IPS DF 19.7 (cell line): ENCODE data around the gene FAM240A.

Experiments used
- DNase-seq: peaks from one replicate; pipeline ENCODE4 v3.0.0-alpha.2; 2013; ENCODE audit warnings: low read depth, low spot score

Gene FAM240A

DNA sequence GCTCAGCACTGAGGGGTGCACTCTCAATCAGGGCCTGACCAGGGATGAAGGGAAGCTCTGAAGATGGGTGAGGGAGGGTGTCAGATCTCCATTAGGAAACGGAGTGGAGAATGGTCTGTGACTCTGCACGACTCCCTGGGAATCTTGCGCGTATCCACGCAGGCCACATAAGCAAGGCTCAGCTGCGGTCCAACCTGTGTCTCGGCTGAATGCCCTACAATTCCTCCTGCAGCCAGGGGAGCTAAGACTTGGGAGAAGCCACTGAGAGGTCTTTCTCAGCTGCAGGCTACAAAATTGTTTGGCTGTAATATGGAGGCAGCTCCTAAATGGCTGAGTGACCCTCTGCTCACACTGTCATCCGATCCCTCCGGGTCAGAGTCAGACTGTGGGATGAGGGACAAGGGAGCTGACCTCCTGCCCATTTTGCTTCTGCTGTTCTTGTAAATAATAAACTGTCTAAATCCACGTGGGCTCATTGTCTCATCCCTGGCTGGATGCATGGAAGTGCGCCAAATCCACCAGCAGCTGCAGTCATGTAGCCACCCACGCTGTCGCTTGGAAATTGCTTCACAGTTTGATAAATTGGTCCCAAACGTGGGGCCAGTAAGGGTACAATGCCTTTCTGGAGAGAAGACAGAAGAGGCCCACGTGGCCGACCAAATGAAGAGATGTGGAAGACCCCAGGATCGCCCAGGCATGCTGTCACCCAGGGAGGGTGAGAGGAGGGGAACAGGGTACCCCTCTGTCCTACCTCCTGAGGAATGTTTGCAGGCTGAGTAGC is 50.6 kb downstream of the FAM240A start:
- DNase-seq = no peak

DNA sequence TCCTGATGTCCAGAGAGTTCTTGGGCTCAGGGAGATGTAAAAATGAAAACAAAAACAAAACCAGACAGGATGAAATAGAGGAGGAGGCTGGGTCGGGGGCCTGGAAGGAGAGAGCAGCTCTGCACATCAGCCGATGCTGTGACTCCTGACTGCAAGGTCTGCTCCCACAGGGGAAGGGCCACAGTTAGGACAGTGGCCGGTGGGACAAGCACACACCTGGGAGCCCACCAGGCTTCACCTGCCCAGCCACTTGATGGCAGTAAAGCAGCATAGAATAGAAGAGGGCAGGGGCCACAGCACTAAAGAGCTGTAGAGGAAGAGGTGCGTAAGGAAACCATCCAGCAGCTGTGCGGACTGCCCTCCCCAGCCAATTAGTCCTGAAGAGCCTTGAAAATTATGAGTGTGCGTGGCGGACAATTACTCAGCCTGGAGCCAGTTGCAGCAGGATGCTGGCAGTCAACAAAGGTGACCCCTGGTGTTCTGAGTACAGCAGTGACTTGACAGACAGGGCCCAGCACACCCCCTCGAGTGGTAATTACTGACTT is 51.3 kb downstream of the FAM240A start:
- no peak for DNase-seq

DNA sequence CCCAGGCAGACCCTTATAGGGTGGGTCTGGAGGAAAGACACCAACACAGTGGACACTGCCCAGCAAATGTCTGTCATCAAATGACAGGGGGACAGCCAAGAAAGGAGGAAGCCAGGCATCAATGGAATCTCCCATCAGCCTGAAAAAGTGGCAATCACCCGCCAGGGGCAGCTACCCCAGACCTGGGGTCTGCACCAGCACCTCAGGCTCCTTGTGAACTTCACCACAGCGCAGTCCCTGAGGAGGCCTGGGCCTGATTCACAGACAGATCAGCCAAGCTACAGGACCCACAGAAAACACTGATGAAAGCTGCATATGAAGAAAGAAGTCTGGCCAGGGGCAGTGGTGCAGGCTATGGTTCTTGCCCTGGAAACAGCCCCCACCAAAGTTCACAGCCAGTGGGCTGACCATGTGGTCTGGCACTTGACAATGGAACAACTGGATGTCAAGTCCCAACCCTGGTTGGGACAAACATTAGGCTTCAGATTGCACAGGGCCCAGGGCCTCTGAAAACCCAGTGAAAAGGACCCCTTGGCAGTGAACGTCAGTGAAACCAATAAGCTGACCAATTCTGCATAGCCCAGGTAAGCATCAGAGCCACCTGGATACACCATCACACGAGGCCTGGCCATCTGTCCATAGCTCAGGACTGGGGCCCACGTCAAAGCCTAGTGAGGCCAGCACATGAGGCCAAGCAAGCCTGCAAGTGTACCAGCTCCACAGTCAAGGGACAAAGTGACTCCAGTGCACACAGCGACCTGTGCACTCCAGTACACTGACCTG is 52.1 kb downstream of the FAM240A start:
- no peak for DNase-seq

DNA sequence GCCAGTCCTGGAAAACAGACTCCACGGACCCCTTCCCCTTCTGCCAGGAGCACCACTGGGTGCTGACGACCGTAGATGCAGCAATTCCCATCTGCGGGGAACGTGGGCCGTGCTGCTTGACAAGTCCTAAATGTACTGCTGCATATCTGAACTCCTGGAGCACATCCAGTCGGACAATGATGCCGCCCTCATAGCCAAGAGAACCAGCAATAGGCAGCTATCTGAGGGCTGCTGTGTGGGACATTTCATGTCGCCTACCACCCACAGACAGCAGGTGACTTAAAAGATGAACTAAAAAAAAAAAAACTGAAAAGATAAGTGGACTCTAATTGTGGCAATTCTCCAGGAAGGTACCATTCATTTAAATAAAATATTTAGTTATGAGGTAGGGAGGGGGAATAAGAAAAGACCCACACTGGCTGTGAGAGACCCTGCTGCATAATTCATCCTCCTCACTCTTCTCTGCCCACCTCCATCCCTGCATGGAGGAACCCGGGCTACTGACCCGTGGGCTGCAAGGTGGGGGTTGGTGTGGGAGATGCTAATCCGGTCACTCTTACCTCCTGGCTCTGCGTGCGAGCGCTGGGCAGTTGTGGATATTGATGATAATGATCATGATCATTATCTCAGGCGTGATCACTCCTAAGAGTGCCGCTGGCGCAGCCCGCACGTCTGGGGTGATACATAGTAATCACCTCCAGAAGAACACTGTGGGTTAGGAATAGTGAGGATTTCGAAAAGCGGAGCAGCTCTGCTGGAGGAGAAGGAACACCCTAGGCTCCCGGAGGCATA is 52.8 kb downstream of the FAM240A start:
- no peak for DNase-seq

DNA sequence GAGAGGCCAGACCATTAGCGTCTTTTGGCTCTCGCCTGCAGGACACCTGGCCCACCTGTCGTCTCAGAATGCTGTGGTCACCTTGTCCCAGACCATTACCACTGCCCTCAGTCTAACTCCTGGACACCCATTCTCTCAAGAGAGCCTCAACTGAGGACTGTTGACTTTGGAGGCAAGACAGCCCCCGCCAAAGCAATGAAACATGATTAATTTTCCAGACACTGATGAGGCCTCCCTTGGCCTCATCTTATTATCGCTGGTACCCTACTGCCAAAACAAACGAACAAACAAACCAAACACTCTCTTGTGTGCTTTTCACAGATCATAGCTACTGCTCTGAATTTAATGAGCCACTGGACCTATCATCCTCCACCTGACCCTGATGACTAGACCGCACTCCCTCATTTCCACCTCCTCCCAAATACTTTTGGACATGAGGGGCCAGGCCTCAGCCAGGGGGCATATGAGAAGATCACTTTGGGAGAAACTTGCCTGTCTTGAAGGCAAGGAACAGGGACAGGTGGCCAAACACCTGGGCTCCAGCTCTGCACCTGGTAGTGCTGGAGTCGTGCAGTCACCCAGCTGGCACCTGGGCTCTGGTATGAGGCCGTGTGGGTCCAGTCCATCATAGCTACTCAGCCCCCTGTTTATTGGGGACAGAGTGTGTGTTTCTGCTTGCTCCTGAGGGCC is 53.6 kb downstream of the FAM240A start:
- no peak for DNase-seq

DNA sequence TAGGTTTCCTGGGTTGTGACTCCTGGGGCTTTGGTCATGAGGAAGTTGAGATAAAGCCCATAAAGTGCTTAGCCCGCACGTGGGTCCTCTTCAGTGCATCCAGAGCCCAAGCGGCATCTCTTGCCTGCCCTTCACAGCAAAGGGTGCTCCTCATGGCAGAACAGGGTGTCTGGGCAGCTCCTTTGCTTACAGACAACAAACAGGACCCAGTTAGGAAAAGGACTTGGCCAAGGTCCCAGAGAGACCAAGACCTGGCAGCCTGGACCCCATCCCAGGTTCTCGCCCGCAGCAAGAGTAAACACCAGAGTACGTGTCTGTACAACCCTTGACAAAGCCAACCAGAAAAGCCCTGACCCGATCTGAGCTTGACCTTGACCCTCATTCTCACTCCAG is 54.1 kb downstream of the FAM240A start:
- DNase-seq = no peak

DNA sequence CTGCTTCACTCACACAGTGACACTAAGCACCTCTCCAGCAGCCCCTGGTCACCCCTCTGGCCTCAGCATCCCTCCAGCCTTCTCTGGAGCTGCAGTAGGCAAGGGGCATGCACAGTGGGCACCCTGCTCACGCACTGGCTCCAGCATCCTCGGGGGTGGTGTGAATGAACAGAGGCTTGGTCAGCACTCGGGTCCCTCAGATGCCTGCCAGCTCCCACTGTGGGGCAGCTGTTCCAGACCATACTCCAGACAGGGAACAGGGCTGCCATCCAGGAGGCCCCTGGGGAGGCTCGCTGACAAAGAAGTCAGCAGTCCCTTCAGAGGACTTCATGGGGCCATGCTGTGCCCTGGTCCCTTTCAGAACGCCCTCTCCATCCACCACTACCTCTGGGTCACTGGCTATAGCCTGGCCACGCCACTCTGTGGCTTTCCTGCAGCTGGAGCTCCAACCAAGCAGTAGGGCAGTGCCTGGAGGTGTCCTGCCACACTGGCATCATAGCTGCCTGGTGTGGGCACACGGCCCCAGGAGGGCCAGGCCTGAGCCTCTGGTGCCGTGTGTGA is 54.8 kb downstream of the FAM240A start:
- no peak for DNase-seq

DNA sequence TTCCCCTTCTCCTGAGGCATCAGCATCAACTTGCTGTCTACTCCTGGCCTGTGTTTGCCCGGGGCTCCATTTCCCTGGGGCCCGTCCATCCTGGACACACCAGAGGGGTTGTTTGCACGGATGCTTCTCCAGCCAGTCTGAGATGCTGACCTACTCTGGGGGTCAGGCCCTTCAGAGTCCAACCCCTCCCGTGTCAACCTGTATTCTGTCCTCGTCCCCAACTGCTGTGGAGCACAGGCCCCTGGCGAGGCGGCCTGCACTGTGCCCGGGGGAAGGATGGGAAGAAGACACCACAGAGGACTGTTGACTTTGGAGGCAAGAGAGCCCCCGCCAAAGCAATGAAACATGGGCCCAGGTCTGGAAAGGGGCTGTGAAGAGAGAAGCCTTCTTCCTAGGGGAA is 55.3 kb downstream of the FAM240A start:
- no peak for DNase-seq

DNA sequence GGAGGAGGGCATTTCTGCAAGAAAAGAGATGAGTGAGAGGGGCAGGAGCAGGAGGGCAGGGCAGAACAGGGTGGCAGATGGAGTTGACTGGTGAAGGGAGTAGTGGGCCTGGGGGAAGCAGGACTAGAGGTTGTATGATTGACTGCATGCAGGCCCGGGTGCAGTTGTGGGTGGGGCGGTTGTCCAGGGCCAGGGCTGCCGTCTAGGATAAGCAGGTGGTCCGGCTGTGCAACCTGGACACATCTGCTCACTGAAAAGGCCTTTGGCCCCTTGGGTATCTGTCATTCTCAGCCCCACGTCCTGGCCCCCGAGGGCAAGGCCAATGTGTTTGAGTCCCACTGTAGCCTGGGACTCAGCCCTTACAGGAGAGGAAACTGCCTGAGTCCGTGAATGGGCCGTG is 55.8 kb downstream of the FAM240A start:
- no peak for DNase-seq

DNA sequence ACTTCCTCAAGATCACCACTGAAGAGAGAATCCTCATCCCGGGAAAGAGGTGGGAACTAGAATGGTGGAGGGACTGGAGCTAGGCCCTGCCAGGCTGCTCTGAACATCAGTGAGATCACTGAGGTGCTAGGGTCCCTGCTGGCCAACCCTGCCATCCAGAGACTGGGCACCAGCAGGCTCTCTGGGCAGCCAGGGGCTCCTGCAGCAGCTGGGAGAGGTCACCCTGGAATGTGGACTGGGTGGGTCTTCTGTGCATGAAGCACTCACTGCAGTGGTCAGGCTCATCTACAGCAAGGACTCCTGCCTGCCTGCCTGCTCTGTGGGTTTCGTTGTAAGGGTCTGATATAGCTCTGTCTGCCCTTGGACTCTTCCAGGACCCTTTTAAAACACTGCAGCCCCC is 56.3 kb downstream of the FAM240A start:
- DNase-seq = no peak

DNA sequence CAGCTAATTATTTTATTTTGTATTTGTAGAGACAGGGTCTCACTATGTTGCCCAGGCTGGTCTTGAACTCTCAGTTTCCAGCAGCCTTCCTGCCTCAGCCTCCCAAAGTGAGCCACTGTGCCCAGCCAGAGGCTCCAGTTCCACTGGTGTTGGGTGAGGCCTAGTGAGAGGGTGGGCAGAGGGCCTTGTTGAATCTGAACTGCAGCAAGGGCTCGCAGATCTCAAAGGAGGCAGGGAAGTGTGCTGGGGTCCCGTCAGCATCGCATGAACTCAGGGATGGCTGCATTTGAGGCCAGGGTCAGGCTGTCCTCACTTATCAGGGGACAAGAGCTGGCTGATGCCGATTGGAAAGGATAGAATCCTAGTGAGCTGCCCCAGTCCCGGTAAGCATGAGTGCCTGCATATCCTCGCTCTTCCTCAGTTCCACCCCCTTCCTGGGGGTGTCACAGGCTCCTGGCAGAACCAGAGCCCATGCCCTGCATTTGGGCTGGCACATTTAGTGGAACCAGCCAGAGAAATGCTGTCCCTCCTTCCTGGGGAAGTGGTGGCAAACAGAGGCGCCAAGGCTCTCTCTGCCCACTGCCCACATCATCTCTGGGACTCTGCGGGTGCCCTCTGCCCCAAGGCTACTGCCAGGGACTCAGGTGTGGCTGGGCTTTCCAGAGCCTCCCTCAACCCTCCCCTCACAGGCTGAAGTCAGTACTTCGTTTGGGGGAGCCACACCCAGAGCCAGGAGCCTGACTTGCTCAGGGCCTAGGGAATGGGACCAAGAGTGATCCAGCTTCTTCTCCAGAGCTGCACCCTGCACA is 57.1 kb downstream of the FAM240A start:
- DNase-seq = no peak

DNA sequence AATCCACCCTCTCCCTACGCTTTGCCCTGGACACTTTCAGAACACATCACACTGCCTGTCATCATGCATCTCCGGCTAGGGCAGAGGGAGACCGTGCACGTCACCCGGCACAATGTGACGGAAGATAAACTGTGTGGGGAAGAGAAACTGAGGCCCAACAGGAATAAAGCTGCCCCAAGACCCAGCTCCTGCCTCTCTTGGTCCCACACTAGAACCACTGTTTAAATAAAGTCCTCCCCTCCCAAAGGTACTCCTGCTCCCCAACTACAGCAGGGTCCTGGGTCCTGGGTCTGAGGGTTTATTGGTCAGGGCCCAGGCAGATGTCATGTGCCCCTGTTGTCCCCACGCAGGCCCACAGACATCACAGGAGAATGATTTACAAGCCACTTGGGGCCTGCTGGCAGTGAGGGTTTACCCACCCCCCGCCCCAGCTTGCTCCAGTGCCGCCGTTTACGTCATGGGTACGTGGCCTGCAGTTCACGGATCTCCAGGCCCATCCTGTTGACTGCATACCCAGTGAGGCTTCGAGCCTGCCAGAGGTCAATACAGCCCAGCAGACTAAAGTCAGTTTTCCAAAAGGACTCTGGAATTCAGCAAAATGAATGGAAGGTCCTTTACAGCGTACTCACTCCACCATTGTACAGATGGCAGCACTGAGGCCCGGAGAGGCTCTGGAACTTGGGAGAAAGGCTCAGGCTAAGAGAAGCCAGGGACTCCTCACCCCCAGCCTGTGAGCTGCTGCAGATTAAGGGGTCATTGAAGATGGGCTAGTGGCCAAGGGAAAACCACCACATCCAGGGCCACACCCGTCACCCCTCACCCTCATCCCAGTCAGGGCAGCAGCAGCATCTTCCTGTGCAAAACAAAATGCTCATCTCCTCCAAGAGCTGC is 57.9 kb downstream of the FAM240A start:
- DNase-seq = no peak

DNA sequence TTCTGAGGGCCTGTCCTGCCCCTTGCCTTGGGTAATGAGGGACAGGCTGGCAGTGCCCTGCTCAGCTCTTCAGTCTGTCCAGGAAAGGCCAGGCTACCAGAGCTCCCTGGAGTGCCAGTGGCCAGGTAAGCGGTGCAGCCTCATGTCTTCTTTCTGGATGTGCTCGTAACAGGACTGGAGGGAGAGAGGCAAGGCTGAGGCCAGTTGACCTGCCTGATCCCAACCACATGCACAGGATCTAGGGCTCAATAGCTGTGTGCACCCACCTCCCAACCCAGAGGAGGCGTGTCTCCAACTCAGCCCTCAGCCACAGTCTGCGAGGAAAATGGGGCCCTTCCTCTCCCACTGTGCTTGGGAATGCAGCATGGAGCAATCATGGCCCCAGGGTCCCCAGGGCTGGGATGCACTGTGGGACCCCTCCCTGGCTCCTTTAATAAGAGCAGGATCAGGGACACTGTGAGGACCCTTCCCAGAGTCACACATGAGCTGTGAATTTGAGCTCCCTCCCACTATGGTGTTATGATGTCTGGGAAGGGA is 58.6 kb downstream of the FAM240A start:
- no peak for DNase-seq

DNA sequence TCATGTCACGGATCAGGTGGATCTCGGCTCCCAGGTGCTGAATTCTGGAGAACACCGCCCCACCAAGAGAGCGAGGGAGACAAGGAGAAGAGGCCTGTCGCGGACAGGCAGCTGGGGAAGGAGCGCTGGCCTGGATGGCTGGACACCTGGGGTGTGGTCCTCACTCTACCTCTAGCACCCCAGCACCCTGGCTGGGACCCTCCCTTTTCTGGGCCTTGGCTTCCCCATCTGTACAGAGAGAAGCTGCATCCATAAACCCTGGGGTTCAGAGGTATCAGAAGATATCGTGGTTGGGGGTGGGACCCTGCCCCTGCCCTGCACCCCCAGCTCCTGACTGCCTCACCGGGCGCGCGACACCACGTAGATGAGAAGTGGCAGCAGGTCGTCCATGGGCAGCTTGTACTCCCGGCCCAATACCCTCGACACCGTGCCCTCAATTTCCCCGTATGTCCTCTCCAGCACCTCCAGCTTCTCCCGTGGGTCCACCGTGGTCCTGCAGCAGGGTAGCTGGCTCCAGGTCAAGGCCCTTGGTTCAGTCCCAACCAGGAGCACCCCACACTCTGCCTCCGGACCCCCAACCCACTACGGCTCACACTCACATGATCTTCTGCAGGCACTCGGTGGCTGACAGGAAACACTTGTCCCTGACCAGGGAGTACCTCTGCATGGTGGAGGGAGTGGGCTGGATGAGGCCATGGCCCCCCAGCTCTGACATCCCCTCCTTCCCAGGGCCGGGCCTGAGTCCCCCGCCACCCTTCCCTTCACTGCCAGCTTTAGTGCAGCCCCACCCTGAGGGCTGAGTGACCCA is 59.4 kb downstream of the FAM240A start:
- DNase-seq = no peak

DNA sequence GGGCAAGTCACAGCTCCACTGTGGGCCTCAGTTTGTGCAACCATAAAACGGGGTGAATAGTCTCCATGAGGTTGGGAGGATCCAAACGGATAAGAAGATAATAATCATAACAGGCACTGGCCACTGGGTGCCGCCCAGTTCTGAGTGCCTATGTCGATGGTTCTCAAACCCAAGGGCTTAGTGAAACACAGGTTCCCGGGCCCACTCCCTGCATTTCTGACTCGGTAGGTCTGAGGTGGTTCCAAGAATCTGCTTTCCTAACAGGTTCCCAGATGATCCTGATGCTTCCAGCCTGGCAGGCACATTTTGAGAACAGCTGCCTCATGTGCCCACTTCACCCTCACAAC is 60.0 kb downstream of the FAM240A start:
- no peak for DNase-seq

DNA sequence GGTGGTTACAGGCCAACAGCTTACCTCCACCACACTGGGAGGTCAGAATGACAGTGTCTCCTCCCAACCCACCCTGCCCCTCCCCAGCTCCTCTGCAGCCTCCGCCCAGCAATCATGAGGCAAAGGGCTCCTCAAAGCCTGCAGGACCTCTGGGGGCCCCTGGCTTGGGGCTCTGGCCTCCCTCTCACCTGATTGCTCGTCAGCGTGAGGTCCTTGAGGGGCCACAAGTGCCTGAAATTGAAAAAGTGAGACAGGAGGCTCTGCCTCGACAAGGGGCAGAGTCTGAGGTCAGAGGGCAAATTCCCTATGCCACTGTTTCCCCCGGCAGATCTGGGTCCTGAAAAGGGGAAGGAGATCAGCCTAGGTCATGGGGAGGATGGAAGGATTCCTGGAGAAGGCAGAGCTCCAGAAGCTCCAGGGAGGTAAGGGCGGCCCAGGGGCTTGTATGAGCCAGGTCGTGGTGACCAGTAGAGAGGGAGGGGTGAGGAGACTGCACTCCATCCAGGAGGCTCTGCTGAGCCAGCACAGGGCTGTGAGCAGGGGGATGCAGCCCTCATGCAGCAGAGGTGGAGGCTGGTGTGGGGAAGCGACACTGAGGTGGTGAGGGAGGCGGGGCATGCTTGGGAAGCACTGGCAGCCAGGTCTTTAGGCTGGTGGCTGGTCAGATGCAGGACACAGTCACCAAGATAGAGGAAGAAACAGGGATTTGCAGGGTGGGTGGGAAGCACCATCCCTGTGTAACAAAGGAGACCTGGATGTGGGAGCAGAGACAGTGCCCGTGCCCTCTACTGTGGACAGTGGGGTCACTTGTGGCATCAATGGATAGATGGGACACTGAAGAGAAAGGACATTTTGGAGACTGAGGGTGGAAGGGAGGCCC is 61.1 kb downstream of the FAM240A start:
- DNase-seq = no peak
